HG03097 (cell line): ENCODE data around the gene OR4N2.
"Not testable (repeated sequence)": the region's sequence is repeated elsewhere in the genome, so short reads cannot be mapped to it uniquely, and the experiment has no call there.

Source experiments
- ATAC-seq: cut with Tn5 transposase; IDR thresholded peaks from one replicate; pipeline ENCODE4 v1.9.1; 2021; ENCODE audit not compliant: unreplicated experiment, low FRiP score

The OR4N2 gene

GRCh38 chr14:19828314-19828713 is 24.7 kb downstream of the OR4N2 start:
- no peak for ATAC-seq

- ATAC-seq: not testable (repeated sequence)
Observed at GRCh38 chr14:19834203-19834848, 30.8 kb downstream of the OR4N2 start.

DNA sequence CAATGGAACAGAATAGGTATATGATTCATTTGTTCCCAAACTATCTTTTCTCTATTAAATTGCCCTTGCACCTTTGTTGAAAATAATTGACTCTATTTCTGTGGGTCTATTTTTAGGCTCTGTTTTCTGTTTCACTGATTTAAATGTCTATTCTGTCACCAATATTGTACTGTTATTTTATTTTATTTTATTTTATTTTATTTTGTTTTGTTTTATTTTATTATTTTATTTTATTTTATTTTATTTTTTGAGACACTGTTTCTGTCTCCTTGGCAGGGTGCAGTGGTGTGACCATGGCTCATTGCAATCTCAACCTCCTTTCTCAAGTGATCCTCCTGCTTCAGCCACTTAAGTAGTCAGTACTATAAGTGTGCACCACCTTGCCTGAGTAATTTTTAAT is 34.9 kb downstream of the OR4N2 start:
- ATAC-seq: no peak

GRCh38 chr14:19851365-19851764 is 47.8 kb downstream of the OR4N2 start:
- ATAC-seq: no peak

DNA sequence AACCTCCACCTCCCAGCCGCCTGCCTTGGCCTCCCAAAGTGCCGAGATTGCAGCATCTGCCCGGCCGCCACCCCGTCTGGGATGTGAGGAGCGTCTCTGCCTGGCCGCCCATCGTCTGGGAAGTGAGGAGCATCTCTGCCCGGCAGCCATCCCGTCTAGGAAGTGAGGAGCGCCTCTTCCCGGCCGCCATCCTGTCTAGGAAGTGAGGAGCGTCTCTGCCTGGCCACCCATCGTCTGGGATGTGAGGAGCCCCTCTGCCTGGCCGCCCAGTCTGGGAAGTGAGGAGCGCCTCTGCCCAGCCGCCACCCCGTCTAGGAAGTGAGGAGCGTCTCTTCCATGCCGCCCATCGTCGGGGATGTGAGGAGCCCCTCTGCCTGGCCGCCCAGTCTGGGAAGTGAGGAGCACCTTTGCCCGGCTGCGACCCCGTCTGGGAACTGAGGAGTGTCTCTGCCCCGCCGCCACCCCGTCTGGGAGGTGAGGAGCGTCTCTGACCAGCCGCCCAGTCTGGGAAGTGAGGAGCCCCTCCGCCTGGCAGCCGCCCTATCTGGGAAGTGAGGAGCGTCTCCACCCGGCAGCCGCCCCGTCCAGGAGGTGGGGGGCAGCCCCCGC is 62.6 kb downstream of the OR4N2 start:
- not testable (repeated sequence) for ATAC-seq

DNA sequence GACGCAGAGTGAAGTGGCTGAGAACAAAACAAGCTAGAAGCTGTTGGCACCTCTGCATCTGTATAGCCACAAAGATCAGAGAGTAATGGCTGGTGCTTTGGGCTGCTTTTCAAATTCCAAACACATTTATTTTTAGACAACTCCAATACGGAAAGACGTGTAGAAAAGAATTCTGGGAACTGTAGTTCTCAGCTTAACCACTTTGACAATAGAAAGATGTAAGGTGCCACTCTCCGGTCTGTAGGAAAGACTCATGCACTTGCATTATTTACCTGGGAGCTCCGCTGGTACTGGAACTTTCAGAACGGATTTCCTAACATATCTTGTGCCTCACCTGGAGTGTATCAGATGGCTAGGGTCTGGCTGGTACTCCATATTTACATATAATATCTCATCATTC is 69.6 kb downstream of the OR4N2 start:
- ATAC-seq: no peak

DNA sequence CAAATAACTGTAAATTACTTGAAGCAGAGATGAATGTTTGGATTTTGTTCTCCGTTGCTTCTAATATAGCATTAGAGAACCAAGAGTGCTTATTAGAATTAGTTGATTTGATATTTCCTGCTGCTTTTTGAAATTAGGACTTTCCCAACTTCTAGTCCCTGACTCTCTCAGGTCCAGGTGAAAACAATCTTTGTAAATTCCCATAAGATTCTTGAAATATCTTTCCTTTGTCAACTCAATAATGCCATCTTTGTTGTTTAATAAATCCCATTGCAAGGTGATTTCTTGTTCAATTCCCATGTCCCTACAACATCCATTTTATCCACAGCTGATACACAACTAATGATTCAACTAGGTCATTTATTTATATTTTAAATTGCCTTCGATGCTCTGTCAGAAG is 71.3 kb downstream of the OR4N2 start, which contains the start of gene OR4K2:
Gene OR4K2, plus strand, starts transcription at position 301 of the 400 bp plus-strand sequence. CDS start 1,126 bp downstream, outside the sequence.
- ATAC-seq: no peak

DNA sequence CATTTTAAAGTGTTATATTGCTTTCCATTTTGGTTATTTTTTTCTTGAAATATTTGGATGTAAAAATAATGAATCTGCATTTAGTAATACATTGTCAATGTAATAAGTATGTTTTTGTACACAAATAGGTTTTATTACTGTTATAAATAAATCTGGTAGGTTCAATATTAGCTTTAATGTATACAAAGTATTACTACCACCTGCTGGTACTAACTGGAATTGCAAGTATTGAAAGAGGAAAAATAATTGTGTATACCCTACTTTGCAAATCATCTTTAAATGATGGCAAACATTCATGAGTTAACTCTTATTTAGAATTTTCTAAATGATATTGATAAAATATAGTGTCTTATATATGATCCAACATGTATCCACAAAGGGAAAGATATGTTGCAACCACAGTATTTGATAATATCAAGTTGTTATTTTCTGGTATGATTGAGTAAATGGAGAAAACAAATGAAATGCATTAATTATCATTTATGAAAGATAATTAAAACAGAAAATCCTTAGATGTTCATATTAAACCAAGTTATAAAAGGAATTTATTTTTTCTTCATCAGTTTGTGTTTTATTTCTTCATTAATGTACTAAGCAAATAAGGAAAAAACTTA is 74.6 kb downstream of the OR4N2 start:
- no peak for ATAC-seq
